Activated T-cell treated with anti-CD3 and anti-CD28 coated beads for 24 hours (primary cell): ENCODE data around the gene NLE1.
"Not testable (repeated sequence)": the region's sequence is repeated elsewhere in the genome, so short reads cannot be mapped to it uniquely, and the experiment has no call there.

Experiments used
- DNase-seq: peaks from one replicate; pipeline ENCODE4 v3.0.0-alpha.2; 2020; ENCODE audit warnings: low read depth

Gene NLE1

GRCh38 chr17:35161281-35161761, 19.2 kb upstream of the NLE1 start:
- no peak for DNase-seq

- DNase-seq = no peak
These were observed 18.5 kb upstream of the NLE1 start for GRCh38 chr17:35160354-35161201.

GRCh38 chr17:35159940-35160339, 17.8 kb upstream of the NLE1 start:
- no peak for DNase-seq

GRCh38 chr17:35155246-35155645, 13.1 kb upstream of the NLE1 start:
- DNase-seq = no peak

- no peak for DNase-seq
These were observed 12.4 kb upstream of the NLE1 start for GRCh38 chr17:35154196-35155165.

GRCh38 chr17:35152421-35153140, 10.5 kb upstream of the NLE1 start:
- no peak for DNase-seq

- DNase-seq = not testable (repeated sequence)
These were observed 9.0 kb upstream of the NLE1 start for GRCh38 chr17:35151080-35151479.

- DNase-seq = no peak
These were observed 7.8 kb upstream of the NLE1 start for GRCh38 chr17:35149941-35150340.

- no peak for DNase-seq
These were observed 6.0 kb upstream of the NLE1 start for GRCh38 chr17:35148144-35148543.

- DNase-seq = no peak
These were observed 5.3 kb upstream of the NLE1 start, which contains the start of gene UNC45B for GRCh38 chr17:35147375-35147905. Gene UNC45B (plus strand): TSS chr17:35147817. CDS start chr17:35148264, 447 bp downstream.

GRCh38 chr17:35146214-35146833, 4.2 kb upstream of the NLE1 start:
- DNase-seq = no peak

- DNase-seq = no peak
These were observed 2.7 kb upstream of the NLE1 start for GRCh38 chr17:35144840-35145239.

GRCh38 chr17:35142467-35142796, 329 bp upstream of the NLE1 start:
- DNase-seq = no peak

GRCh38 chr17:35138218-35138617, 3.9 kb downstream of the NLE1 start:
- DNase-seq = no peak

- no peak for DNase-seq
These were observed 6.8 kb downstream of the NLE1 start for GRCh38 chr17:35135322-35135721.

- DNase-seq = no peak
These were observed 9.1 kb downstream of the NLE1 start for GRCh38 chr17:35132816-35133550.

- DNase-seq = no peak
These were observed 10.0 kb downstream of the NLE1 start for GRCh38 chr17:35132099-35132498.

GRCh38 chr17:35130392-35130791, 11.7 kb downstream of the NLE1 start:
- DNase-seq = no peak

- no peak for DNase-seq
These were observed 12.1 kb downstream of the NLE1 start for GRCh38 chr17:35129973-35130351.

- no peak for DNase-seq
These were observed 12.7 kb downstream of the NLE1 start for GRCh38 chr17:35129154-35129972.
